ENCODE data around the gene GCNT2. TPM values are rescaled to one million over a fixed set of nuclear protein-coding genes. Genes with fewer than 3 reads are reported as not detected.

The GCNT2 gene
- total RNA-seq, 1 donor from 2014 or later: 27.4 TPM

DNA sequence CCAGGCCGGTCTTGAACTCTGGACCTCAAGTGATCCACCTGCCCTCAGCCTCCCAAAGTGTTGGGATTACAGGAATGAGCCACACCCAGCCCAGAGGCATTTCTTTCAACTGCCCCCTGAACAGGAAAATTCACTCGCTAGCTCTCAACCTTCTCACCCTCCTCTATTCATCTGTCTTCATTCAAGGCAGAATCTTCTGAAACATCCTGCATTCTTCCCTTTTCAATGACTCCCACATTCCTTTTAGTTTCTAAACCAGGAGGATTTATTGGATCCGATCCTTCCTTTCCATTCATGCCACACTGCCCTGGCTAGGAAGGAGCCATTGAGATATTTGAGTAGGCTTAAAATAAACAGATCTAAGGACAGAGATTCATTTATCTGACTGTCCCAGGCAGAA is 120.4 kb downstream of the GCNT2 start:
- Histone ChIP-seq H3K36me3 (no peaks in the 10 kb centered on the region), H3K27ac (no peak overlapping the region), H3K4me1 (no peaks in the 10 kb centered on the region), H3K4me3 (no peak overlapping the region), H3K9me3 (no peaks in the 10 kb centered on the region), H3K27me3 (no peaks in the 10 kb centered on the region)
- intact Hi-C loops (cut with DNase I): no loop called here
- no peak for DNase-seq
- no peak for ATAC-seq
- TF ChIP-seq, protein P1, sequence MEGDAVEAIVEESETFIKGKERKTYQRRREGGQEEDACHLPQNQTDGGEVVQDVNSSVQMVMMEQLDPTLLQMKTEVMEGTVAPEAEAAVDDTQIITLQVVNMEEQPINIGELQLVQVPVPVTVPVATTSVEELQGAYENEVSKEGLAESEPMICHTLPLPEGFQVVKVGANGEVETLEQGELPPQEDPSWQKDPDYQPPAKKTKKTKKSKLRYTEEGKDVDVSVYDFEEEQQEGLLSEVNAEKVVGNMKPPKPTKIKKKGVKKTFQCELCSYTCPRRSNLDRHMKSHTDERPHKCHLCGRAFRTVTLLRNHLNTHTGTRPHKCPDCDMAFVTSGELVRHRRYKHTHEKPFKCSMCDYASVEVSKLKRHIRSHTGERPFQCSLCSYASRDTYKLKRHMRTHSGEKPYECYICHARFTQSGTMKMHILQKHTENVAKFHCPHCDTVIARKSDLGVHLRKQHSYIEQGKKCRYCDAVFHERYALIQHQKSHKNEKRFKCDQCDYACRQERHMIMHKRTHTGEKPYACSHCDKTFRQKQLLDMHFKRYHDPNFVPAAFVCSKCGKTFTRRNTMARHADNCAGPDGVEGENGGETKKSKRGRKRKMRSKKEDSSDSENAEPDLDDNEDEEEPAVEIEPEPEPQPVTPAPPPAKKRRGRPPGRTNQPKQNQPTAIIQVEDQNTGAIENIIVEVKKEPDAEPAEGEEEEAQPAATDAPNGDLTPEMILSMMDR (IDR thresholded peaks at IDR 0.05): no peak

DNA sequence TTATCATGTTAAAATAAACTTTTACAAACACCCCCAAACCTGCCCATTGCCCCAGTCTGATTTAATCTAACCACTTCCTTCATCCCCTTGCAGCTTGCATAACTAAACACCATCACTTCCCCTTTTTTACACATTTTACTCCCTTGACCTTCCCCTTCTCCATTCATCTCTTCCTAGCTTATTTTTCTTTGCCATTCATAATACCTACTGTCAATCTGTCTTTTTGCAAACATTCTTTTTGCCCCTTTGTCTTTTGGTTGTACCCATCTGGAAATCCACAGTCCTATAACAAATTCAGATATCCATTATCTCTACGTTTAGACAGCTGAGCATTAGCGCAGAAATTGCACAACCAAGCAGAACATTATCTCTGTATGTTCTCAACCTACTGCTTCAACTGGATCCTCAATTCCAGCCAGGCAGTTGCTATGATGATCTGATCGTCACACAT is 122.1 kb downstream of the GCNT2 start:
- intact Hi-C loops (cut with DNase I): no loop called here
- TF ChIP-seq, protein P1 (IDR thresholded peaks at IDR 0.05): no peak
- no peak overlapping the region for H3K4me3 ChIP-seq
- peak; percentile 84 for ATAC-seq
- no peaks in the 10 kb centered on the region for H3K9me3 ChIP-seq
- no peak overlapping the region for H3K27ac ChIP-seq
- no peaks in the 10 kb centered on the region for H3K27me3 ChIP-seq
- DNase-seq: no peak
- no peaks in the 10 kb centered on the region for H3K36me3 ChIP-seq
- H3K4me1 ChIP-seq: no peaks in the 10 kb centered on the region

DNA sequence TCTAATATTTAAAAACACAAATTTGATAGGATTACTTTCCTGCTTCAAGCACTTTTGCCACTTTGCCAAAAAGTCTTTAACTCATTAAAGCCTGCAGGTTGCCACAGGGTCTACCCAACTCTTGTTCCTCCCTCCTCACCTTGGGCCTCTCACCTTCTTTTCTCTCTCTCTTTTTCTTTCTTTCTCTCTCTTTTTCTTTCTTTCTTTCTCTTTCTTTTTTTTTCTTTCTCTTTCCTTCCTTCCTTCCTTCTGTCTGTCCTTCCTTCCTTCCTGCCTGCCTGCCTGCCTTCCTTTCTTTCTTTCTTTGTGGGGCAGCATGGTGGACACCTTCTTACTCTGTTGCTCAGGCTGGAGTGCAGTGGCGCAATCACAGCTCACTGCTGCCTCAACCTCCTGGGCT is 123.1 kb downstream of the GCNT2 start:
- intact Hi-C loops (cut with DNase I): no loop called here
- no peak for DNase-seq
- Histone ChIP-seq H3K4me1 (no peaks in the 10 kb centered on the region), H3K27ac (no peak overlapping the region), H3K4me3 (no peak overlapping the region), H3K36me3 (no peaks in the 10 kb centered on the region), H3K9me3 (no peaks in the 10 kb centered on the region), H3K27me3 (no peaks in the 10 kb centered on the region)
- no peak for ATAC-seq
- TF ChIP-seq, protein P1 (IDR thresholded peaks at IDR 0.05): no peak

DNA sequence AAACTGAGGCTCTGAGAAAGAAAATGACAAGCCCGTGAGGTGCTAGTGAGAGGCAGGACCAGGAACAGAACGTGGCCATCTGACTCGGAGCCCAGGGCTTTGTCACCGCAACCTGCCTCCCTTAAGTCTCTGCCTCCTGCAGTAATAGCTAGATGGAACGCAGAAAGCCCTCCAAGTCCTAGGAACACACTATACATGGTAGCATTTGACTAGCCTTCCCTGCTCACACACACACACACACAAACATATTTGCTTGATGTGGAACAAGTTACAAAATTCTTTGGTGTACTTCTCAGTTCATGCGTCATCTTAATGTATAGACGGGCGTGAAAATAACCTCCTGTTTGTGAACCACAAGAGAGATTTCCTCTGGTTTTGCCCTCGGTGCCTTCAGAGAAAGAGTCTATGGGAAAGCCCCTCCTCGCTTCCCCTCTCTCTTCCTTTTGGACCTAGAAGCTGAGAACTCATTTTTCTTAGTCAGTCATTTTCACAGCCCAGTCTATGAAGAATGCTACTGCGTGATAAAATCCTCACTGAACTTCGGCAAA is 134.4 kb downstream of the GCNT2 start:
- no peaks in the 10 kb centered on the region for H3K27me3 ChIP-seq
- no peak overlapping the region for H3K4me3 ChIP-seq
- no peaks in the 10 kb centered on the region for H3K4me1 ChIP-seq
- TF ChIP-seq, protein P1 (IDR thresholded peaks at IDR 0.05): no peak
- no peak overlapping the region for H3K27ac ChIP-seq
- DNase-seq: no peak
- H3K9me3 ChIP-seq: no peaks in the 10 kb centered on the region
- no peak for ATAC-seq
- H3K36me3 ChIP-seq: no peaks in the 10 kb centered on the region
- intact Hi-C loops (cut with DNase I): no loop called here

DNA sequence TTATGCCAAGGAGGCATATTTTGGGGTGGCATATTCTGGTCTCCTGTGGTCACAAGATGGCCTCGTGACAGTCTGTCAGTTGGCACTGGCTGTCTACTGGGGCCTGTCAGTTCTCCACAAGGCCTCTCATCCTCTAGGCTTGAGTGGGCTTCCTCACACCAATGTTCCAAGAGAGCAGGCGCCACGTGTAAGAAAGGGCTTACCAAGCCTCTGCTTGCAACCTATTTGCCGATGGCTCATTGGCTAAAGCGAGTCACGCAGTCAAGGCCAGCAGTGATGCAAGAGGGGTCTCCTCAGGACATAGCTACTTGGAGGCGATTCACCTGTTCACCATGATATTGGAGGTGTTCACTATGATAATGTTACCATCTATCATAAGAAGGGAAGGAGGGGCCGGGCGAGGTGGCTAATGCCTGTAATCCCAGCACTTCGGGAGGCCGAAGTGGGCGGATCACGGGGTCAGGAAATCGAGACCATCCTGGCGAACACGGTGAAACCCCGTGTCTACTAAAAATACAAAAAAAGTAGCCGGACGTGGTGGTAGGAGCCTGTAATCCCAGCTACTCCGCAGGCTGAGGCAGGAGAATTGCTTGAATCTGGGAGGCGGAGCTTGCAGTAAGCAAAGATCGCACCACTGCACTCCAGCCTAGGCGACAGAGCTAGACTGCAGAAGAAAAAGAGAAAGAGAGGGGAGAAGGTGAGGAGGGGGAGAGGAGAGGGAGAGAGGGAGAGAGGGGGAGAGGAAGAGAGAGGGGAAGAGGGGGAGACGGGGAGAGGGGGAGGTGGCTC is 138.0 kb downstream of the GCNT2 start:
- no peak for ATAC-seq
- no peak for DNase-seq
- intact Hi-C loops (cut with DNase I): no loop called here
- no peak overlapping the region for H3K27ac ChIP-seq
- no peaks in the 10 kb centered on the region for H3K9me3 ChIP-seq
- no peaks in the 10 kb centered on the region for H3K4me1 ChIP-seq
- H3K4me3 ChIP-seq: peak overlapping the region; percentile 31
- TF ChIP-seq, protein P1 (IDR thresholded peaks at IDR 0.05): no peak
- no peaks in the 10 kb centered on the region for H3K27me3 ChIP-seq
- no peaks in the 10 kb centered on the region for H3K36me3 ChIP-seq

All from upper lobe of right lung (tissue), 1 donor.